HEK293T (cell line): ENCODE measurements around the gene DHRS12.

Experiments used
- BHLHE40 ChIP-seq: fragments of 450-650 bp; IDR thresholded peaks from 2 replicates; pipeline ENCODE4 v1.6.1; 2016; ENCODE audit warnings: mild to moderate bottlenecking, moderate library complexity, borderline replicate concordance
- ELF4 ChIP-seq: fragments of 450-650 bp; IDR thresholded peaks from 2 replicates; pipeline ENCODE4 v1.6.1; 2017; ENCODE audit warnings: antibody characterized with exemption
- FOXA1 ChIP-seq: fragments of 450-650 bp; IDR thresholded peaks from 2 replicates; pipeline ENCODE4 v1.6.1; 2016; ENCODE audit warnings: mild to moderate bottlenecking
- FOXK2 ChIP-seq: fragments of 450-650 bp; IDR thresholded peaks from 2 replicates; pipeline ENCODE4 v1.6.1; 2016; ENCODE audit warnings: mild to moderate bottlenecking
- HDGF ChIP-seq: fragments of 450-650 bp; IDR thresholded peaks from 2 replicates; pipeline ENCODE4 v1.6.1; 2017; ENCODE audit warnings: antibody characterized with exemption, borderline replicate concordance
- L3MBTL2 ChIP-seq: fragments of 450-650 bp; conservative IDR thresholded peaks from 2 replicates; pipeline ENCODE4 v1.6.1; 2016; ENCODE audit warnings: mild to moderate bottlenecking
- NFRKB ChIP-seq: fragments of 450-650 bp; IDR thresholded peaks from 2 replicates; pipeline ENCODE4 v1.6.1; 2016; ENCODE audit warnings: mild to moderate bottlenecking, moderate library complexity
- SP1 ChIP-seq: fragments of 450-650 bp; IDR thresholded peaks from 2 replicates; pipeline ENCODE4 v1.6.1; 2017
- SUZ12 ChIP-seq: fragments of 450-650 bp; IDR thresholded peaks from 2 replicates; pipeline ENCODE4 v1.6.1; 2016; ENCODE audit warnings: mild to moderate bottlenecking
- TARDBP ChIP-seq: fragments of 450-650 bp; IDR thresholded peaks from 2 replicates; pipeline ENCODE4 v1.6.1; 2016
- TF ChIP-seq, protein P1 (sequence below): fragments of 450-650 bp; IDR thresholded peaks from 2 replicates; pipeline ENCODE4 v1.6.1; 2016

DNA sequence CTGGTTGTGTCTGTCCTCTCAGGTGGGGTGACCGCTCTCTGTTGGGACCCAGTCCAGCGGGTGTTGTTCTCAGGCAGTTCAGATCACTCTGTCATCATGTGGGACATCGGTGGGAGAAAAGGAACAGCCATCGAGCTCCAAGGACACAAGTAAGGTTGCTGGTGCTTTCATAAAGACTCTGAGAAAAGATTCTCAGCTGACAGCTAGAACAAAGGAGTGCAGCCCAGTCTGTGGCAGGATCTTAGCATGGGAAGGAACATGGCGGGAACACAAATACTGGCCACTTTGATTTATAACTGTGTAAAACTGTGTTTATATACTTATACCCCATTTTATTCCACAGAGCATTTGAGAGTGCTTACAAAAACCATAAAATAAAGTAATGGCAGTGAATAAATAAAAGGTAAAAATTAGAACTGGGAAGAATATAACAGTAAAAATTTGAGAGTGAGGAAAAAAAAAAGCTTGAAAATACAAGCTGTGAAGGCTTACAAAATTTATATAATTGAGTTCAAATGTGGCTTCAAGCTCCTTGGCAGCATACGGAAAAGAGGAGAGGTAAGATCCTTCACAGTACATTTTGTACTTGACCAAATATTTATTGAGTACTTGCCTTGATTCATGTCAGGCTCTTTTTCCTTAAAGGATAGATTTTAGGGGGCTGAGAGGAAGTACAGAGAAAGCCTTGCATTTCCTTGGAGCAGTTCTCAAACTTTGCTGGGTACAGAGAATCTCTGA is 64.8 kb downstream of the DHRS12 start:
- TF ChIP-seq BHLHE40 (no peak), FOXA1 (no peak), L3MBTL2 (no peak), SUZ12 (no peak), FOXK2 (no peak), ELF4 (no peak), TARDBP (no peak), HDGF (no peak), SP1 (no peak), NFRKB (no peak)
- TF ChIP-seq, protein P1, sequence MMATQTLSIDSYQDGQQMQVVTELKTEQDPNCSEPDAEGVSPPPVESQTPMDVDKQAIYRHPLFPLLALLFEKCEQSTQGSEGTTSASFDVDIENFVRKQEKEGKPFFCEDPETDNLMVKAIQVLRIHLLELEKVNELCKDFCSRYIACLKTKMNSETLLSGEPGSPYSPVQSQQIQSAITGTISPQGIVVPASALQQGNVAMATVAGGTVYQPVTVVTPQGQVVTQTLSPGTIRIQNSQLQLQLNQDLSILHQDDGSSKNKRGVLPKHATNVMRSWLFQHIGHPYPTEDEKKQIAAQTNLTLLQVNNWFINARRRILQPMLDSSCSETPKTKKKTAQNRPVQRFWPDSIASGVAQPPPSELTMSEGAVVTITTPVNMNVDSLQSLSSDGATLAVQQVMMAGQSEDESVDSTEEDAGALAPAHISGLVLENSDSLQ = no peak
